Measurements from ENCODE around the gene TRAPPC6A. TPM values are rescaled to one million over a fixed set of nuclear protein-coding genes. Genes with fewer than 3 reads are reported as not detected.

The TRAPPC6A gene
- total and polyA plus RNA-seq, 2 of the 13 experiments (the other 11 are each of a cell fraction or from before 2014, with no cell fraction given) = 6.5 to 21.0 TPM

- TF ChIP-seq MIXL1 (CRISPR knock-in tag; IDR thresholded peaks at IDR 0.05) = no peak
- peak; percentile 78; the same call in 1 of the 2 replicates for TF ChIP-seq ZNF768 (CRISPR knock-in tag; IDR thresholded peaks at IDR 0.05)
- ChIA-PET POLR2A (interaction anchor here (0.7 kb wide), 1 partner anchor 9 kb away, joined by 3 read pairs; no protein-coding TSS in a partner anchor), CTCF (ENCODE audit: low intra/inter-chr PET ratio, low total read pairs) (no interaction called here)
- H3K79me2 ChIP-seq (ENCODE audit: insufficient read depth, low read length) = no peaks in the 10 kb centered on the region
- H3K36me3 ChIP-seq (replicated peaks in 1 of 2; ENCODE audit: control insufficient read depth in 1 of 2, insufficient read depth in 2 of 2, low read length in 2 of 2) = no peaks in the 10 kb centered on the region
- intact Hi-C loops (cut with micrococcal nuclease; ENCODE audit: unreplicated experiment) (no loop called here), in situ Hi-C loops (cut with HindIII; ENCODE audit: extremely low pct_ligation_motif_present, low pct_unique_long_range_greater_than_20kb) (no loop called here)
- H3K9me3 ChIP-seq (ENCODE audit: low read length) = no peaks in the 10 kb centered on the region
- 6% methylated on average over 7 of the region's 17 CpGs for WGBS (ENCODE audit: low lambda C conversion rate)
- H2AFZ ChIP-seq (ENCODE audit: low read length) = no peak overlapping the region
- H3K27ac ChIP-seq (ENCODE audit: extremely low read length, insufficient read depth, low read length) = no peak overlapping the region
- H3K9ac ChIP-seq (ENCODE audit: insufficient read depth, low read depth, low read length) = no peak overlapping the region
- H4K20me1 ChIP-seq (ENCODE audit: insufficient read depth, low read length) = no peaks in the 10 kb centered on the region
- no peak overlapping the region for H3K4me3 ChIP-seq (replicated peaks in 1 of 3; ENCODE audit: insufficient read depth in 1 of 3, low read depth in 2 of 3, low read length in 3 of 3)
- no peak for FAIRE-seq
- peaks cover 4 to 40% of the 10 kb centered on the region in 2 experiments; a peak in 3 of 5 replicates for H3K27me3 ChIP-seq (ENCODE audit: control insufficient read depth in 1 of 2, insufficient read depth in 2 of 2, low read length in 2 of 2)
- H3K4me1 ChIP-seq (ENCODE audit: insufficient read depth, low read length) = peaks cover 10% of the 10 kb centered on the region; the same call in 1 of the 2 replicates
- no peak; the same call in 2 of the 3 replicates for ATAC-seq
- BruUV-seq (replicated peaks) = no TSS peak
- DNase-seq (ENCODE audit: low spot score) = no peak
- H3K4me2 ChIP-seq (ENCODE audit: low read depth, low read length) = no peak overlapping the region
Observed at GRCh38 chr19:45211751-45212381, 33.8 kb upstream of the TRAPPC6A start.

GRCh38 chr19:45206328-45206727 lies 28.3 kb upstream of the TRAPPC6A start:
- intact Hi-C loops (cut with micrococcal nuclease; ENCODE audit: unreplicated experiment) = no loop called here
- POLR2A ChIA-PET = no interaction called here
- no peak for TF ChIP-seq ZNF784 (CRISPR knock-in tag; IDR thresholded peaks at IDR 0.05; ENCODE audit: borderline replicate concordance)
- no peak for TF ChIP-seq KDM4B (CRISPR knock-in tag; IDR thresholded peaks at IDR 0.05)
- TF ChIP-seq ZNF629 (CRISPR knock-in tag; conservative IDR thresholded peaks at IDR 0.05) = no peak
- no peak for TF ChIP-seq ZNF333 (CRISPR knock-in tag; IDR thresholded peaks at IDR 0.05; ENCODE audit: borderline replicate concordance)
- TF ChIP-seq NFIB (CRISPR knock-in tag; IDR thresholded peaks at IDR 0.05; ENCODE audit: borderline replicate concordance) = no peak
- TF ChIP-seq ASH2L (IDR thresholded peaks at IDR 0.05; ENCODE audit: insufficient read length, low read depth, low read length) = no peak
- TF ChIP-seq ZNF280B (CRISPR knock-in tag; IDR thresholded peaks at IDR 0.05; ENCODE audit: borderline replicate concordance) = no peak
- no peak for TF ChIP-seq SALL2 (CRISPR knock-in tag; IDR thresholded peaks at IDR 0.05)
- TF ChIP-seq ARID4A (CRISPR knock-in tag; IDR thresholded peaks at IDR 0.05; ENCODE audit: borderline replicate concordance) = no peak

More at GRCh38 chr19:45206328-45206727, 28.3 kb upstream of the TRAPPC6A start:
- CTCF ChIA-PET (ENCODE audit: low intra/inter-chr PET ratio, low total read pairs) = interaction anchor here (0.7 kb wide), 1 partner anchor 132 kb away, joined by 4 read pairs; no protein-coding TSS in a partner anchor
- H4K20me1 ChIP-seq (ENCODE audit: insufficient read depth, low read length) = no peaks in the 10 kb centered on the region
- H3K27ac ChIP-seq (ENCODE audit: extremely low read length, insufficient read depth, low read length) = no peak overlapping the region
- in situ Hi-C loops (cut with HindIII; ENCODE audit: extremely low pct_ligation_motif_present, low pct_unique_long_range_greater_than_20kb) = loop anchor here (10.0 kb wide), 1 partner anchor 138 kb away; the partner anchor contains the start of gene KLC3
- WGBS (ENCODE audit: low lambda C conversion rate) = 38% methylated on average over 3 of the region's 3 CpGs
- no TSS peak for BruUV-seq (replicated peaks)
- no peak for FAIRE-seq
- no peaks in the 10 kb centered on the region for H3K79me2 ChIP-seq (ENCODE audit: insufficient read depth, low read length)
- H3K36me3 ChIP-seq (replicated peaks in 1 of 2; ENCODE audit: control insufficient read depth in 1 of 2, insufficient read depth in 2 of 2, low read length in 2 of 2) = no peaks in the 10 kb centered on the region
- no peak overlapping the region for H2AFZ ChIP-seq (ENCODE audit: low read length)
- H3K4me3 ChIP-seq (replicated peaks in 1 of 3; ENCODE audit: insufficient read depth in 1 of 3, low read depth in 2 of 3, low read length in 3 of 3) = no peak overlapping the region
- peaks cover 9% of the 10 kb centered on the region; the same call in 1 of the 2 replicates for H3K4me1 ChIP-seq (ENCODE audit: insufficient read depth, low read length)
- no peaks in the 10 kb centered on the region for H3K9me3 ChIP-seq (ENCODE audit: low read length)
- H3K27me3 ChIP-seq (ENCODE audit: control insufficient read depth in 1 of 2, insufficient read depth in 2 of 2, low read length in 2 of 2) = peaks cover 0 to under 1% of the 10 kb centered on the region in 2 experiments; a peak in 1 of 5 replicates
- no peak for ATAC-seq
- no peak for DNase-seq (ENCODE audit: low spot score)
- no peak overlapping the region for H3K9ac ChIP-seq (ENCODE audit: insufficient read depth, low read depth, low read length)
- H3K4me2 ChIP-seq (ENCODE audit: low read depth, low read length) = no peak overlapping the region

Measured in HepG2 (cell line).